Stimulated activated CD4-positive, alpha-beta T cell treated with anti-CD3 and anti-CD28 coated beads, Interleukin-2, amount 100 ng/mL, for 4 hours (primary cell): ENCODE data around the gene ZNHIT1.

ENCODE experiments used
- DNase-seq: peaks from one replicate; pipeline ENCODE4 v3.0.0-alpha.2; 2020; ENCODE audit warnings: low read depth

ZNHIT1 gene

GRCh38 chr7:101218236-101219125, 516 bp downstream of the ZNHIT1 start:
- no peak for DNase-seq

GRCh38 chr7:101220295-101220694, 2.3 kb downstream of the ZNHIT1 start:
- no peak for DNase-seq

GRCh38 chr7:101222275-101222830, 4.4 kb downstream of the ZNHIT1 start:
- DNase-seq = no peak

- DNase-seq = no peak
These were observed 5.6 kb downstream of the ZNHIT1 start for GRCh38 chr7:101223528-101223927.

- DNase-seq = no peak
These were observed 7.7 kb downstream of the ZNHIT1 start for GRCh38 chr7:101225650-101226049.

GRCh38 chr7:101226721-101227120, 8.8 kb downstream of the ZNHIT1 start:
- DNase-seq = no peak

- no peak for DNase-seq
These were observed 13.7 kb downstream of the ZNHIT1 start for GRCh38 chr7:101231644-101232043.

GRCh38 chr7:101232141-101232850, 14.3 kb downstream of the ZNHIT1 start:
- DNase-seq = no peak

GRCh38 chr7:101233907-101234547, 16.1 kb downstream of the ZNHIT1 start:
- DNase-seq = no peak

- no peak for DNase-seq
These were observed 16.7 kb downstream of the ZNHIT1 start for GRCh38 chr7:101234636-101235035.

GRCh38 chr7:101235050-101235449, 17.1 kb downstream of the ZNHIT1 start:
- no peak for DNase-seq

GRCh38 chr7:101235522-101235921, 17.6 kb downstream of the ZNHIT1 start:
- no peak for DNase-seq

GRCh38 chr7:101236292-101236835, 18.4 kb downstream of the ZNHIT1 start:
- DNase-seq = no peak

- DNase-seq = no peak
These were observed 19.5 kb downstream of the ZNHIT1 start, which contains the start of gene CLDN15 for GRCh38 chr7:101237206-101238067. Gene CLDN15, minus strand, starts transcription at chr7:101237802. Its CDS starts 221 bp downstream, at chr7:101237581.

GRCh38 chr7:101238226-101239182, 20.5 kb downstream of the ZNHIT1 start:
- no peak for DNase-seq

- no peak for DNase-seq
These were observed 21.4 kb downstream of the ZNHIT1 start for GRCh38 chr7:101239191-101239950.

- DNase-seq = no peak
These were observed 21.9 kb downstream of the ZNHIT1 start for GRCh38 chr7:101239951-101240220.

- no peak for DNase-seq
These were observed 22.5 kb downstream of the ZNHIT1 start for GRCh38 chr7:101240226-101241014.

GRCh38 chr7:101241015-101241363, 23.0 kb downstream of the ZNHIT1 start:
- no peak for DNase-seq
